HepG2 (cell line): ENCODE measurements around the gene MPZL3. TPM values are rescaled to one million over a fixed set of nuclear protein-coding genes. Genes with fewer than 3 reads are reported as not detected.

Experiments
- ATAC-seq: fragments of 200-7000 bp; cut with Tn5 transposase; 3 replicates; pipeline ENCODE4 v1.9.1; 2020; ENCODE audit warnings: mild to moderate bottlenecking, moderate library complexity
- BruUV-seq: library from RNA; stranded (reverse); fragments of 400-500 nt; replicated peaks from 2 replicates; lab custom pipeline; 2021; lab: Mats Ljungman, UMichigan
- CTCF ChIA-PET: fragments of 300-600 bp; formaldehyde crosslinking; extraction: SDS; loops from one replicate; lab custom pipeline; 2021; ENCODE audit warnings: low total read pairs, inconsistent platforms, low intra/inter-chr PET ratio; lab: Yijun Ruan, JAX
- POLR2A ChIA-PET: fragments of 350-600 bp; sonication (Branson Sonifier 250); formaldehyde crosslinking; loops from one replicate; lab custom pipeline; 2020; ENCODE audit warnings: antibody characterized with exemption, inconsistent platforms; lab: Yijun Ruan, JAX
- DNase-seq: peaks from one replicate; pipeline ENCODE4 v3.0.0-alpha.2; 2015; ENCODE audit warnings: low spot score
- FAIRE-seq: peaks from 3 replicates; lab custom pipeline; 2011; peaks lifted over from hg19 to GRCh38; lab: Jason Lieb, UNC
- H2AFZ ChIP-seq: one replicate; pipeline ENCODE4 v1.6.1; 2011; ENCODE audit warnings: low read length, inconsistent platforms
- H3K27ac ChIP-seq: fragments of 300-600 bp; 3 replicates; pipeline ENCODE4 v1.8.0; 2011; ENCODE audit warnings: mixed run types, mild to moderate bottlenecking, mixed read lengths, low read length, inconsistent platforms; ENCODE audit not compliant: insufficient read depth; ENCODE audit errors: extremely low read length
- H3K27me3 ChIP-seq, 2 experiments: fragments of 200-600 bp in 1 of 2; 2 replicates in 1 of 2; 3 replicates in 1 of 2; pipeline versions ENCODE4 v1.6.0 to v1.8.0; 2011; ENCODE audit warnings: low read length in 2 of 2, mild to moderate bottlenecking in 2 of 2, moderate library complexity in 2 of 2, inconsistent platforms in 1 of 2; ENCODE audit not compliant: insufficient read depth in 2 of 2, control insufficient read depth in 1 of 2
- H3K36me3 ChIP-seq, 2 experiments: fragments of 200-600 bp in 1 of 2; replicated peaks in 1 of 2; 2 replicates in 1 of 2; 3 replicates in 1 of 2; pipeline versions ENCODE4 v1.5.1 to v1.8.0; 2011; ENCODE audit warnings: low read length in 2 of 2, inconsistent platforms in 1 of 2; ENCODE audit not compliant: insufficient read depth in 2 of 2, control insufficient read depth in 1 of 2
- H3K4me1 ChIP-seq: 2 replicates; pipeline ENCODE4 v1.5.1; 2012; ENCODE audit warnings: low read length, inconsistent platforms; ENCODE audit not compliant: insufficient read depth
- H3K4me2 ChIP-seq: 2 replicates; pipeline ENCODE4 v1.6.0; 2011; ENCODE audit warnings: low read depth, low read length, inconsistent platforms
- H3K4me3 ChIP-seq, 3 experiments: fragments of 200-600 bp in 1 of 3; sonication (generic), shearing (Covaris generic) in 1 of 3; replicated peaks in 1 of 3; 2 replicates each; pipeline ENCODE4 v1.5.1; 2011 to 2016; ENCODE audit warnings: low read length in 3 of 3, inconsistent platforms in 2 of 3, low read depth in 2 of 3, mild to moderate bottlenecking in 2 of 3, control low read depth in 1 of 3, mixed read lengths in 1 of 3; ENCODE audit not compliant: insufficient read depth in 1 of 3
- H3K79me2 ChIP-seq: one replicate; pipeline ENCODE4 v1.6.1; 2011; ENCODE audit warnings: low read length, inconsistent platforms; ENCODE audit not compliant: insufficient read depth
- H3K9ac ChIP-seq: 2 replicates; pipeline ENCODE4 v1.6.0; 2011; ENCODE audit warnings: mild to moderate bottlenecking, low read depth, low read length, inconsistent platforms; ENCODE audit not compliant: insufficient read depth
- H3K9me3 ChIP-seq: 2 replicates; pipeline ENCODE4 v1.5.1; 2012; ENCODE audit warnings: mild to moderate bottlenecking, low read length
- H4K20me1 ChIP-seq: 2 replicates; pipeline ENCODE4 v1.6.0; 2011; ENCODE audit warnings: inconsistent platforms, mild to moderate bottlenecking, low read length, moderate library complexity; ENCODE audit not compliant: insufficient read depth
- HMGXB4 ChIP-seq, 2 experiments: sonication (generic) in 1 of 2; formaldehyde crosslinking in 1 of 2; IDR thresholded peaks; 2 replicates each; pipeline versions ENCODE4 v1.4.0 to v1.6.1; 2018 to 2020; ENCODE audit warnings: missing genetic modification reagents in 2 of 2, borderline replicate concordance in 1 of 2, low read depth in 1 of 2, mild to moderate bottlenecking in 1 of 2, missing biosample characterization in 1 of 2
- HNRNPK ChIP-seq: fragments of 200-400 bp; formaldehyde crosslinking; IDR thresholded peaks from 2 replicates; pipeline ENCODE4 v1.6.1; 2018; ENCODE audit warnings: low read length, low read depth, moderate library complexity, mild to moderate bottlenecking; ENCODE audit not compliant: poor library complexity, severe bottlenecking
- HOXA3 ChIP-seq: sonication (generic); formaldehyde crosslinking; IDR thresholded peaks from 2 replicates; pipeline ENCODE4 v1.5.0; 2020; ENCODE audit warnings: missing genetic modification reagents
- TEF ChIP-seq: sonication (generic); formaldehyde crosslinking; IDR thresholded peaks from 2 replicates; pipeline ENCODE4 v1.5.0; 2020; ENCODE audit warnings: missing genetic modification reagents
- ZBTB20 ChIP-seq: sonication (generic); formaldehyde crosslinking; IDR thresholded peaks from 2 replicates; pipeline ENCODE4 v1.8.1; 2023; ENCODE audit warnings: missing genetic modification reagents, low read depth, mild to moderate bottlenecking, borderline replicate concordance
- ZNF263 ChIP-seq: sonication (generic); formaldehyde crosslinking; IDR thresholded peaks from 2 replicates; pipeline ENCODE4 v1.4.0; 2020; ENCODE audit warnings: missing genetic modification reagents
- ZNF510 ChIP-seq: sonication (generic); formaldehyde crosslinking; IDR thresholded peaks from 2 replicates; pipeline ENCODE4 v1.4.0; 2020; ENCODE audit warnings: low read depth, mild to moderate bottlenecking, missing genetic modification reagents
- ZNF556 ChIP-seq: sonication (generic); formaldehyde crosslinking; IDR thresholded peaks from 2 replicates; pipeline ENCODE4 v1.4.0; 2020; ENCODE audit warnings: mild to moderate bottlenecking, missing genetic modification reagents, borderline replicate concordance
- ZNF572 ChIP-seq: sonication (generic); formaldehyde crosslinking; IDR thresholded peaks from 2 replicates; pipeline ENCODE4 v1.5.1; 2020; ENCODE audit warnings: mild to moderate bottlenecking, missing genetic modification reagents
- ZNF605 ChIP-seq: sonication (generic); formaldehyde crosslinking; IDR thresholded peaks from 2 replicates; pipeline ENCODE4 v1.8.0; 2022; ENCODE audit warnings: mild to moderate bottlenecking, missing genetic modification reagents
- WGBS: methylation state at CpG from one replicate; pipeline ENCODE4 v1.1.6; 2017; ENCODE audit warnings: low lambda C conversion rate; 5-methylcytosine and 5-hydroxymethylcytosine counted together
- in situ Hi-C: cut with HindIII; loops from 2 replicates; pipeline ENCODE4 v1.10.0; 2017; ENCODE audit warnings: low pct_unique_long_range_greater_than_20kb; ENCODE audit not compliant: extremely low pct_ligation_motif_present
- intact Hi-C: fragments of 100-400 bp; cut with micrococcal nuclease; formaldehyde crosslinking; loops from one replicate; pipeline ENCODE4 v1.10.0; 2022; ENCODE audit not compliant: unreplicated experiment
- polyA plus RNA-seq, 8 experiments: library from polyadenylated mRNA; depleted of rRNA in 3 of 8; stranded (reverse) in 7 of 8; unstranded in 1 of 8; fragments of >200 nt; fragmentation: Illumina TruSeq in 4 of 8; extraction: Trizol in 4 of 8; gene quantifications; 2 replicates each; pipeline versions ENCODE4 v1.2.1 to v1.2.3, GENCODE V29; 2011 to 2016; ENCODE audit warnings: low read depth in 4 of 8, missing spikeins in 1 of 8, mixed read lengths in 1 of 8; ENCODE audit not compliant: insufficient read depth in 1 of 8
- total RNA-seq, 5 experiments: library from RNA; depleted of rRNA; stranded (reverse); fragments of >200 nt; fragmentation: Illumina TruSeq; extraction: Trizol; gene quantifications; 2 replicates each; pipeline ENCODE4 v1.2.3, GENCODE V29; 2016; ENCODE audit warnings: low read depth in 1 of 5
- TF ChIP-seq, protein P1 (sequence below): sonication (generic); formaldehyde crosslinking; IDR thresholded peaks from 2 replicates; pipeline ENCODE4 v1.4.0; 2020; ENCODE audit warnings: mild to moderate bottlenecking, missing genetic modification reagents, borderline replicate concordance
- TF ChIP-seq, protein P2 (sequence below): IDR thresholded peaks from 2 replicates; pipeline ENCODE4 v1.6.1; 2016; ENCODE audit warnings: missing genetic modification reagents, missing compliant biosample characterization
- TF ChIP-seq, protein P3 (sequence below): sonication (generic); formaldehyde crosslinking; IDR thresholded peaks from 2 replicates; pipeline ENCODE4 v1.4.0; 2020; ENCODE audit warnings: low read depth, mild to moderate bottlenecking, missing genetic modification reagents

Gene MPZL3
- total and polyA plus RNA-seq, 2 of the 13 experiments (the other 11 are each of a cell fraction or from before 2014, with no cell fraction given): 5.3 to 9.3 TPM

DNA sequence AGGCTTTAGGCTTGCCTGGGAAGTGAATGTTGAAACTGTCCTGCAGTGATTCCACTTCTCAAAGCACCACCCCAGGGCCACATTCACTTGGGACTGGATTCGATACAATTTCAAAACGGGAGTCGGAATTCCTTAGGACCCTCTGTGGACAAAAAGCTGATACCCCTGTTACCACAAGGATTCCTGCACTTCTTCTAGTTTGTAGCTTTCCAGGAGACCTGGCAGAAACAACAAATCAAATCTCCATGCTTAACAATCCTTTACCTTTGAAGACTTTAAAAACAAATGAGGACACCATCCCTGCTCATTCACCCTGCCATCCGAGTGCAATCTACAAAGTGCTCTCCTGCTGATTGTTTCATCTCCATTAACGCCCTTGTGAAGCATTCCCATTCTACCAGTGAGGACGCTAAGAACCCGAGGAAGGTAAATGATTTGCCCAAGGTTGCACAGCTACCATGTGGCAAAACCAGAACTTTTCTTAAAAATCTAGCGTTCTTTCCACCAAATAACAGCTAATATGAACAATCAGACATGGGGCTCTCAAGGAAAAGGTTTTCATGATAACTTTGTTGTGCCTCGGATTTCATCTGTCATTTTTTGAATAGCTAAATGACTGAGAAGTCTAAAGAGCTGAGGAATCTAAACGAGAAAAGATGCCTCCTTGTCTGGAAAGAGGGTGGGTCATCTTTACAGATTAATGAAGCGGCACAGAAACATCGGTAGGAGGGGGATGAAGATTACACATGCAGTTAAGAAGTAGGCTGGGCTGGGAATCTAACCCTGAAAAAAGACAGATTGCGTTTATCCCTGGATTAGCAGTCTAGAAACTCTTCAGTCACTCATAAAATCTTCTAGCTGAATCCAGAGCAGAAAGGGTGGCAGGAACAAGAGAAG, 12.7 kb upstream of the MPZL3 start:
- Histone ChIP-seq H3K4me1 (peaks cover 43% of the 10 kb centered on the region), H3K4me2 (peak overlapping the region; percentile 81), H3K4me3 (peak overlapping the region; percentile 58 to 77 (median 66)), H3K9ac (peak overlapping the region; percentile 65), H3K27me3 (peaks cover 0 to 22% of the 10 kb centered on the region in 2 experiments; a peak in 4 of 5 replicates), H3K79me2 (peaks cover 7% of the 10 kb centered on the region), H4K20me1 (no peaks in the 10 kb centered on the region), H2AFZ (peak overlapping the region; percentile 16), H3K36me3 (peaks cover 2 to 16% of the 10 kb centered on the region in 2 experiments; a peak in 2 of 5 replicates), H3K27ac (peak overlapping the region; percentile 43), H3K9me3 (no peaks in the 10 kb centered on the region)
- DNase-seq (no peak), FAIRE-seq (no peak), ATAC-seq (peak; percentile 58)
- BruUV-seq: no TSS peak
- in situ Hi-C loops (no loop called here), intact Hi-C loops (loop anchor here (5.0 kb wide), 1 partner anchor 68 kb away; no protein-coding TSS in a partner anchor)
- ChIA-PET CTCF (no interaction called here), POLR2A (interaction anchor here (1.1 to 1.7 kb wide), 6 partner anchors 13 to 70 kb away, joined by 4 to 11 read pairs (median 6); partner anchors contain the start of gene MPZL3)
- 2% methylated on average over 13 of the region's 13 CpGs for WGBS
- TF ChIP-seq ZNF263: 0 out of 2 replicates have a peak, but pooled peaks have one; percentile 15
- 0 out of 2 replicates have a peak, but pooled peaks have one; percentile 46 for TF ChIP-seq ZNF510 (CRISPR knock-in tag)
- TF ChIP-seq, protein P1, sequence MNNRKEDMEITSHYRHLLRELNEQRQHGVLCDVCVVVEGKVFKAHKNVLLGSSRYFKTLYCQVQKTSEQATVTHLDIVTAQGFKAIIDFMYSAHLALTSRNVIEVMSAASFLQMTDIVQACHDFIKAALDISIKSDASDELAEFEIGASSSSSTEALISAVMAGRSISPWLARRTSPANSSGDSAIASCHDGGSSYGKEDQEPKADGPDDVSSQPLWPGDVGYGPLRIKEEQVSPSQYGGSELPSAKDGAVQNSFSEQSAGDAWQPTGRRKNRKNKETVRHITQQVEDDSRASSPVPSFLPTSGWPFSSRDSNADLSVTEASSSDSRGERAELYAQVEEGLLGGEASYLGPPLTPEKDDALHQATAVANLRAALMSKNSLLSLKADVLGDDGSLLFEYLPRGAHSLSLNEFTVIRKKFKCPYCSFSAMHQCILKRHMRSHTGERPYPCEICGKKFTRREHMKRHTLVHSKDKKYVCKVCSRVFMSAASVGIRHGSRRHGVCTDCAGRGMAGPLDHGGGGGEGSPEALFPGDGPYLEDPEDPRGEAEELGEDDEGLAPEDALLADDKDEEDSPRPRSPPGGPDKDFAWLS: 0 out of 2 replicates have a peak, but pooled peaks have one; percentile 66
- TF ChIP-seq ZNF605 (CRISPR knock-in tag): 0 out of 2 replicates have a peak, but pooled peaks have one; percentile 10
- TF ChIP-seq HOXA3 (CRISPR knock-in tag): peak; percentile 7
- TF ChIP-seq ZNF556: 0 out of 2 replicates have a peak, but pooled peaks have one; percentile 50
- TF ChIP-seq TEF (CRISPR knock-in tag): 0 out of 2 replicates have a peak, but pooled peaks have one; percentile 32
- TF ChIP-seq, protein P2, sequence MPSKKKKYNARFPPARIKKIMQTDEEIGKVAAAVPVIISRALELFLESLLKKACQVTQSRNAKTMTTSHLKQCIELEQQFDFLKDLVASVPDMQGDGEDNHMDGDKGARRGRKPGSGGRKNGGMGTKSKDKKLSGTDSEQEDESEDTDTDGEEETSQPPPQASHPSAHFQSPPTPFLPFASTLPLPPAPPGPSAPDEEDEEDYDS: no peak
- TF ChIP-seq HMGXB4 (CRISPR knock-in tag; IDR thresholded peaks at IDR 0.05; ENCODE audit: borderline replicate concordance in 1 of 2, low read depth in 1 of 2): peak in 1 of 2 experiments; percentile 15; a peak in 1 of 4 replicates
- 0 out of 2 replicates have a peak, but pooled peaks have one; percentile 29 for TF ChIP-seq ZNF572
- TF ChIP-seq HNRNPK: no peak
- TF ChIP-seq, protein P3, sequence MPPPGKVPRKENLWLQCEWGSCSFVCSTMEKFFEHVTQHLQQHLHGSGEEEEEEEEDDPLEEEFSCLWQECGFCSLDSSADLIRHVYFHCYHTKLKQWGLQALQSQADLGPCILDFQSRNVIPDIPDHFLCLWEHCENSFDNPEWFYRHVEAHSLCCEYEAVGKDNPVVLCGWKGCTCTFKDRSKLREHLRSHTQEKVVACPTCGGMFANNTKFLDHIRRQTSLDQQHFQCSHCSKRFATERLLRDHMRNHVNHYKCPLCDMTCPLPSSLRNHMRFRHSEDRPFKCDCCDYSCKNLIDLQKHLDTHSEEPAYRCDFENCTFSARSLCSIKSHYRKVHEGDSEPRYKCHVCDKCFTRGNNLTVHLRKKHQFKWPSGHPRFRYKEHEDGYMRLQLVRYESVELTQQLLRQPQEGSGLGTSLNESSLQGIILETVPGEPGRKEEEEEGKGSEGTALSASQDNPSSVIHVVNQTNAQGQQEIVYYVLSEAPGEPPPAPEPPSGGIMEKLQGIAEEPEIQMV (CRISPR knock-in tag): 0 out of 2 replicates have a peak, but pooled peaks have one; percentile 0
- 0 out of 2 replicates have a peak, but pooled peaks have one; percentile 0 for TF ChIP-seq ZBTB20 (CRISPR knock-in tag)
